Measurements from ENCODE around the gene TAS2R3. TPM values are rescaled to one million over a fixed set of nuclear protein-coding genes. Genes with fewer than 3 reads are reported as not detected.

Gene TAS2R3
- total and polyA plus RNA-seq, 2 of the 13 experiments (the other 11 are each of a cell fraction or from before 2014, with no cell fraction given) = 0.74 to 1.1 TPM

DNA sequence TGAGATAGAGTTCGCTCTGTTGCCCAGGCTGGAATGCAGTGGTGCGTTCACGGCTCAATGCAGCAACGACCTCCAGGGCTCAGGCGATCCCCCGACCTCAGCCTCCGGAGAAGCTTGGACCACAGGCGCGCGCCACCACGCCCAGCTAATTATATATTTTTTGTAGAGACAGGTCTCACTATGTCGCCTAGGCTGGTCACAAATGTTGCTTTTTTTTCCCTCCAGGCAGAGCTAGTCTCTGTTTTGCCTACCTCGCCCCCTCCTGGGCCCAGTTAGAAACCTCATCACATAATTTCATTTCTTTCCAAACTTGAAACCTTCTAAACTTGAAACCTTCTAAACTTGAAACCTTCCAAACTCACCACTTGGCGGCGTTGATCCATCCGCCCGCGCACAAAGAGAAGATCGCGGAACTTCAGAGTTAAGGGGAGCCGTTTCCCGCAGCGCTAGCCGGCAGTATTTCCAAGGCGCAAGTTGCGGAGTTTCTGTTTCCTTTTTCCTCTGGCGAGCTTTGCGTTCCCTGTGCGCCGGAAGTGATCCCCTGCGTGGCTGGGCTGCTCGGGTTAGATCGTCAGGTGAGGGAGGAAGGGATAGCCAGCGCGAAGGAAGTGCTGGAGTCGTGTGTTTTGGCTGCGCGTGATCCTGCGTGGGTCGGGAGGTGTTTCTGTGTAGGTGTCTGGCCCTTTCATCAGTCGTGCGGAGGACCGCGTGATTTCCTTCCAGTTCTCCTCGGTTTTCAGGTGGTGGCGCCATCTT lies 25.9 kb upstream of the TAS2R3 start, which contains the start of gene SSBP1 (continued):
- TF ChIP-seq YEATS2 (CRISPR knock-in tag; IDR thresholded peaks at IDR 0.05; ENCODE audit: borderline replicate concordance) (peak; percentile 99), POGZ (CRISPR knock-in tag; IDR thresholded peaks at IDR 0.05) (peak; percentile 98), GLI4 (CRISPR knock-in tag; IDR thresholded peaks at IDR 0.05; ENCODE audit: borderline replicate concordance) (no peak), CAMTA2 (CRISPR knock-in tag; IDR thresholded peaks at IDR 0.05; ENCODE audit: borderline replicate concordance) (peak; percentile 82; the same call in 1 of the 2 replicates), PPARG (CRISPR knock-in tag; conservative IDR thresholded peaks at IDR 0.05) (peak; percentile 72), SOX6 (IDR thresholded peaks at IDR 0.05) (no peak), SOX6 (CRISPR knock-in tag; IDR thresholded peaks at IDR 0.05) (peak; percentile 73), TCF7 (IDR thresholded peaks at IDR 0.05; ENCODE audit: low read depth) (peak; percentile 35; the same call in 1 of the 2 replicates), ZNF547 (CRISPR knock-in tag; IDR thresholded peaks at IDR 0.05) (peak; percentile 75), JUND (CRISPR knock-in tag; IDR thresholded peaks at IDR 0.05) (0 out of 2 replicates have a peak, but pooled peaks have one; percentile 37), EEA1 (CRISPR knock-in tag; IDR thresholded peaks at IDR 0.05; ENCODE audit: borderline replicate concordance) (no peak; the same call in 1 of the 2 replicates)
- TF ChIP-seq, protein P1, sequence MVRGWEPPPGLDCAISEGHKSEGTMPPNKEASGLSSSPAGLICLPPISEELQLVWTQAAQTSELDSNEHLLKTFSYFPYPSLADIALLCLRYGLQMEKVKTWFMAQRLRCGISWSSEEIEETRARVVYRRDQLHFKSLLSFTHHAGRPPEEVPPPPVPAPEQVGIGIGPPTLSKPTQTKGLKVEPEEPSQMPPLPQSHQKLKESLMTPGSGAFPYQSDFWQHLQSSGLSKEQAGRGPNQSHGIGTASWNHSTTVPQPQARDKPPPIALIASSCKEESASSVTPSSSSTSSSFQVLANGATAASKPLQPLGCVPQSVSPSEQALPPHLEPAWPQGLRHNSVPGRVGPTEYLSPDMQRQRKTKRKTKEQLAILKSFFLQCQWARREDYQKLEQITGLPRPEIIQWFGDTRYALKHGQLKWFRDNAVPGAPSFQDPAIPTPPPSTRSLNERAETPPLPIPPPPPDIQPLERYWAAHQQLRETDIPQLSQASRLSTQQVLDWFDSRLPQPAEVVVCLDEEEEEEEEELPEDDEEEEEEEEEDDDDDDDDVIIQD (CRISPR knock-in tag; IDR thresholded peaks at IDR 0.05; ENCODE audit: low read depth) = peak; percentile 85; the same call in 1 of the 2 replicates
- TF ChIP-seq, protein P2, sequence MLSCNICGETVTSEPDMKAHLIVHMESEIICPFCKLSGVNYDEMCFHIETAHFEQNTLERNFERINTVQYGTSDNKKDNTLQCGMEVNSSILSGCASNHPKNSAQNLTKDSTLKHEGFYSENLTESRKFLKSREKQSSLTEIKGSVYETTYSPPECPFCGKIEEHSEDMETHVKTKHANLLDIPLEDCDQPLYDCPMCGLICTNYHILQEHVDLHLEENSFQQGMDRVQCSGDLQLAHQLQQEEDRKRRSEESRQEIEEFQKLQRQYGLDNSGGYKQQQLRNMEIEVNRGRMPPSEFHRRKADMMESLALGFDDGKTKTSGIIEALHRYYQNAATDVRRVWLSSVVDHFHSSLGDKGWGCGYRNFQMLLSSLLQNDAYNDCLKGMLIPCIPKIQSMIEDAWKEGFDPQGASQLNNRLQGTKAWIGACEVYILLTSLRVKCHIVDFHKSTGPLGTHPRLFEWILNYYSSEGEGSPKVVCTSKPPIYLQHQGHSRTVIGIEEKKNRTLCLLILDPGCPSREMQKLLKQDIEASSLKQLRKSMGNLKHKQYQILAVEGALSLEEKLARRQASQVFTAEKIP (CRISPR knock-in tag; IDR thresholded peaks at IDR 0.05; ENCODE audit: borderline replicate concordance) = no peak
- TF ChIP-seq, protein P3, sequence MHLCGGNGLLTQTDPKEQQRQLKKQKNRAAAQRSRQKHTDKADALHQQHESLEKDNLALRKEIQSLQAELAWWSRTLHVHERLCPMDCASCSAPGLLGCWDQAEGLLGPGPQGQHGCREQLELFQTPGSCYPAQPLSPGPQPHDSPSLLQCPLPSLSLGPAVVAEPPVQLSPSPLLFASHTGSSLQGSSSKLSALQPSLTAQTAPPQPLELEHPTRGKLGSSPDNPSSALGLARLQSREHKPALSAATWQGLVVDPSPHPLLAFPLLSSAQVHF (CRISPR knock-in tag; IDR thresholded peaks at IDR 0.05) = no peak
- TF ChIP-seq, protein P4, sequence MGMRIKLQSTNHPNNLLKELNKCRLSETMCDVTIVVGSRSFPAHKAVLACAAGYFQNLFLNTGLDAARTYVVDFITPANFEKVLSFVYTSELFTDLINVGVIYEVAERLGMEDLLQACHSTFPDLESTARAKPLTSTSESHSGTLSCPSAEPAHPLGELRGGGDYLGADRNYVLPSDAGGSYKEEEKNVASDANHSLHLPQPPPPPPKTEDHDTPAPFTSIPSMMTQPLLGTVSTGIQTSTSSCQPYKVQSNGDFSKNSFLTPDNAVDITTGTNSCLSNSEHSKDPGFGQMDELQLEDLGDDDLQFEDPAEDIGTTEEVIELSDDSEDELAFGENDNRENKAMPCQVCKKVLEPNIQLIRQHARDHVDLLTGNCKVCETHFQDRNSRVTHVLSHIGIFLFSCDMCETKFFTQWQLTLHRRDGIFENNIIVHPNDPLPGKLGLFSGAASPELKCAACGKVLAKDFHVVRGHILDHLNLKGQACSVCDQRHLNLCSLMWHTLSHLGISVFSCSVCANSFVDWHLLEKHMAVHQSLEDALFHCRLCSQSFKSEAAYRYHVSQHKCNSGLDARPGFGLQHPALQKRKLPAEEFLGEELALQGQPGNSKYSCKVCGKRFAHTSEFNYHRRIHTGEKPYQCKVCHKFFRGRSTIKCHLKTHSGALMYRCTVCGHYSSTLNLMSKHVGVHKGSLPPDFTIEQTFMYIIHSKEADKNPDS (CRISPR knock-in tag; IDR thresholded peaks at IDR 0.05) = no peak
- TF ChIP-seq, protein P5, sequence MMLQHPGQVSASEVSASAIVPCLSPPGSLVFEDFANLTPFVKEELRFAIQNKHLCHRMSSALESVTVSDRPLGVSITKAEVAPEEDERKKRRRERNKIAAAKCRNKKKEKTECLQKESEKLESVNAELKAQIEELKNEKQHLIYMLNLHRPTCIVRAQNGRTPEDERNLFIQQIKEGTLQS (CRISPR knock-in tag; IDR thresholded peaks at IDR 0.05) = peak; percentile 69; the same call in 1 of the 2 replicates
- TF ChIP-seq, protein P6, sequence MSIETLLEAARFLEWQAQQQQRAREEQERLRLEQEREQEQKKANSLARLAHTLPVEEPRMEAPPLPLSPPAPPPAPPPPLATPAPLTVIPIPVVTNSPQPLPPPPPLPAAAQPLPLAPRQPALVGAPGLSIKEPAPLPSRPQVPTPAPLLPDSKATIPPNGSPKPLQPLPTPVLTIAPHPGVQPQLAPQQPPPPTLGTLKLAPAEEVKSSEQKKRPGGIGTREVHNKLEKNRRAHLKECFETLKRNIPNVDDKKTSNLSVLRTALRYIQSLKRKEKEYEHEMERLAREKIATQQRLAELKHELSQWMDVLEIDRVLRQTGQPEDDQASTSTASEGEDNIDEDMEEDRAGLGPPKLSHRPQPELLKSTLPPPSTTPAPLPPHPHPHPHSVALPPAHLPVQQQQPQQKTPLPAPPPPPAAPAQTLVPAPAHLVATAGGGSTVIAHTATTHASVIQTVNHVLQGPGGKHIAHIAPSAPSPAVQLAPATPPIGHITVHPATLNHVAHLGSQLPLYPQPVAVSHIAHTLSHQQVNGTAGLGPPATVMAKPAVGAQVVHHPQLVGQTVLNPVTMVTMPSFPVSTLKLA (IDR thresholded peaks at IDR 0.05) = peak; percentile 35; the same call in 1 of the 2 replicates
- TF ChIP-seq, protein P7, sequence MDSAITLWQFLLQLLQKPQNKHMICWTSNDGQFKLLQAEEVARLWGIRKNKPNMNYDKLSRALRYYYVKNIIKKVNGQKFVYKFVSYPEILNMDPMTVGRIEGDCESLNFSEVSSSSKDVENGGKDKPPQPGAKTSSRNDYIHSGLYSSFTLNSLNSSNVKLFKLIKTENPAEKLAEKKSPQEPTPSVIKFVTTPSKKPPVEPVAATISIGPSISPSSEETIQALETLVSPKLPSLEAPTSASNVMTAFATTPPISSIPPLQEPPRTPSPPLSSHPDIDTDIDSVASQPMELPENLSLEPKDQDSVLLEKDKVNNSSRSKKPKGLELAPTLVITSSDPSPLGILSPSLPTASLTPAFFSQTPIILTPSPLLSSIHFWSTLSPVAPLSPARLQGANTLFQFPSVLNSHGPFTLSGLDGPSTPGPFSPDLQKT (CRISPR knock-in tag; IDR thresholded peaks at IDR 0.05; ENCODE audit: borderline replicate concordance) = no peak
